A549 treated with Hydrocortisone at 1 μM for 4 hours (cell line): ENCODE results near the gene TSPYL2. TPM values are rescaled to one million over a fixed set of nuclear protein-coding genes. Genes with fewer than 3 reads are reported as not detected.

Source experiments
- total RNA-seq: library from RNA; stranded (reverse); fragments of 200-300 nt; extraction: Qiagen RNA extraction; gene quantifications from 5 replicates; pipeline ENCODE4 v1.2.3, GENCODE V29; 2022

The TSPYL2 gene
- total RNA-seq: 21.3 to 24.3 TPM (median 22.9 TPM) in 5 replicates

GRCh38 chrX:53081925-53082772 lies at the start of gene TSPYL2:
TSPYL2 (plus strand) TSS chrX:53082367; CDS start chrX:53082499, 132 bp downstream.

GRCh38 chrX:53048169-53049126 lies 33.7 kb upstream of the TSPYL2 start, which contains the start of gene GPR173:
GPR173 (plus strand) TSS chrX:53048789; CDS start chrX:53076622, 27,833 bp downstream.

GRCh38 chrX:53093748-53094581 lies 11.8 kb downstream of the TSPYL2 start, which contains the start of gene KANTR:
KANTR (plus strand) TSS chrX:53094142; CDS start chrX:53124273, 30,131 bp downstream.

Other genes with a start within 250 kb of the TSPYL2 start
- not detected in 5 replicates for gene XAGE3, start 214.3 kb upstream of the TSPYL2 start, total RNA-seq
- 7.9 to 14.8 TPM (median 9.6 TPM) in 5 replicates for gene FAM156B, start 185.0 kb upstream of the TSPYL2 start, total RNA-seq
- gene FAM156A, start 123.8 kb upstream of the TSPYL2 start, total RNA-seq: 12.0 to 21.5 TPM (median 16.3 TPM) in 5 replicates
- gene GPR173, start 33.6 kb upstream of the TSPYL2 start, total RNA-seq: 0.02 TPM in 1 of 5 replicates, not detected in the others
- 1.4 to 1.9 TPM (median 1.6 TPM) in 5 replicates for gene KANTR, start 11.8 kb downstream of the TSPYL2 start, total RNA-seq
- 47.0 to 56.4 TPM (median 52.9 TPM) in 5 replicates for gene KDM5C, start 142.8 kb downstream of the TSPYL2 start, total RNA-seq
- gene IQSEC2, start 199.2 kb downstream of the TSPYL2 start, total RNA-seq: 31.4 to 44.5 TPM (median 40.5 TPM) in 5 replicates